HG03571 (cell line): ENCODE results near the gene RHBDD1.
"Not testable (repeated sequence)": the region's sequence is repeated elsewhere in the genome, so short reads cannot be mapped to it uniquely, and the experiment has no call there.

ENCODE experiments used
- ATAC-seq: cut with Tn5 transposase; IDR thresholded peaks from one replicate; pipeline ENCODE4 v1.9.1; 2021; ENCODE audit not compliant: unreplicated experiment

RHBDD1 gene

GRCh38 chr2:226799211-226799975, 36.5 kb upstream of the RHBDD1 start, which contains the start of gene IRS1:
Gene IRS1 (minus strand): TSS chr2:226799820. CDS start chr2:226798738, 1,082 bp downstream.
- ATAC-seq: peak; percentile 24

- ATAC-seq: no peak
Measured at GRCh38 chr2:226799976-226800940, 35.6 kb upstream of the RHBDD1 start.

- ATAC-seq: peak; percentile 80
Measured at GRCh38 chr2:226800941-226801784, 34.7 kb upstream of the RHBDD1 start.

- no peak for ATAC-seq
Measured at GRCh38 chr2:226802573-226802972, 33.3 kb upstream of the RHBDD1 start.

GRCh38 chr2:226803410-226803809, 32.4 kb upstream of the RHBDD1 start:
- ATAC-seq: no peak

- no peak for ATAC-seq
Measured at GRCh38 chr2:226813148-226813701, 22.6 kb upstream of the RHBDD1 start.

GRCh38 chr2:226818930-226819329, 16.9 kb upstream of the RHBDD1 start:
- no peak for ATAC-seq

- no peak for ATAC-seq
Measured at GRCh38 chr2:226825056-226825455, 10.8 kb upstream of the RHBDD1 start.

- no peak for ATAC-seq
Measured at GRCh38 chr2:226828191-226828590, 7.7 kb upstream of the RHBDD1 start.

- ATAC-seq: no peak
Measured at GRCh38 chr2:226829721-226830631, 5.9 kb upstream of the RHBDD1 start.

- no peak for ATAC-seq
Measured at GRCh38 chr2:226831266-226831665, 4.6 kb upstream of the RHBDD1 start.

GRCh38 chr2:226832061-226832460, 3.8 kb upstream of the RHBDD1 start:
- ATAC-seq: no peak

- ATAC-seq: not testable (repeated sequence)
Measured at GRCh38 chr2:226834880-226835279, 974 bp upstream of the RHBDD1 start.

GRCh38 chr2:226835420-226835795, 446 bp upstream of the RHBDD1 start:
- peak; percentile 13 for ATAC-seq

GRCh38 chr2:226836548-226836885, 663 bp downstream of the RHBDD1 start:
- ATAC-seq: peak; percentile 7

GRCh38 chr2:226837334-226837733, 1.5 kb downstream of the RHBDD1 start:
- no peak for ATAC-seq

GRCh38 chr2:226837787-226838603, 2.1 kb downstream of the RHBDD1 start:
- ATAC-seq: no peak

- no peak for ATAC-seq
Measured at GRCh38 chr2:226838722-226839121, 2.9 kb downstream of the RHBDD1 start.

- ATAC-seq: no peak
Measured at GRCh38 chr2:226839161-226839560, 3.3 kb downstream of the RHBDD1 start.
